Measurements from ENCODE around the gene BICC1. TPM values are rescaled to one million over a fixed set of nuclear protein-coding genes. Genes with fewer than 3 reads are reported as not detected.

Gene BICC1
- total and polyA plus RNA-seq, 2 donors (not counting 1 experiment from before 2014, with no cell fraction given), result 22.6 to 64.7 TPM

- TF ChIP-seq CTCF (conservative IDR thresholded peaks at IDR 0.05 in 1 of 2, IDR thresholded peaks at IDR 0.05 in 1 of 2; ENCODE audit: low read depth in 1 of 2, low read length in 2 of 2) (no peak), EZH2 (IDR thresholded peaks at IDR 0.05; ENCODE audit: low read length, missing control alignments) (no peak)
- Histone ChIP-seq H3K4me3 (replicated peaks in 1 of 4; ENCODE audit: control extremely low read depth in 1 of 4, insufficient read depth in 1 of 4, low read depth in 3 of 4, low read length in 4 of 4) (no peak overlapping the region), H4K20me1 (ENCODE audit: control insufficient read depth, extremely low read depth, insufficient read depth, low read length) (no peaks in the 10 kb centered on the region), H3K9ac (ENCODE audit: insufficient read depth, low read length) (no peak overlapping the region), H3K79me2 (ENCODE audit: control insufficient read depth, insufficient read depth, low read length) (no peaks in the 10 kb centered on the region), H3K4me2 (ENCODE audit: extremely low read depth, insufficient read depth, low read length) (no peak overlapping the region), H3K9me3 (ENCODE audit: control insufficient read depth, insufficient read depth, low read depth, low read length) (no peaks in the 10 kb centered on the region), H2AFZ (ENCODE audit: low read length) (no peak overlapping the region), H3K27me3 (ENCODE audit: control insufficient read depth, insufficient read depth, low read length) (no peaks in the 10 kb centered on the region), H3K4me1 (ENCODE audit: control insufficient read depth, extremely low read depth, insufficient read depth, low read length) (no peaks in the 10 kb centered on the region), H3K27ac (ENCODE audit: insufficient read depth, low read length) (no peak overlapping the region), H3K36me3 (ENCODE audit: control insufficient read depth, insufficient read depth, low read length) (no peaks in the 10 kb centered on the region)
- DNase-seq (ENCODE audit: low read depth in 2 of 2), result peak in 1 of 2 donors; percentile 61
Measured at GRCh38 chr10:58746474-58747185, 234.0 kb downstream of the BICC1 start.

DNA sequence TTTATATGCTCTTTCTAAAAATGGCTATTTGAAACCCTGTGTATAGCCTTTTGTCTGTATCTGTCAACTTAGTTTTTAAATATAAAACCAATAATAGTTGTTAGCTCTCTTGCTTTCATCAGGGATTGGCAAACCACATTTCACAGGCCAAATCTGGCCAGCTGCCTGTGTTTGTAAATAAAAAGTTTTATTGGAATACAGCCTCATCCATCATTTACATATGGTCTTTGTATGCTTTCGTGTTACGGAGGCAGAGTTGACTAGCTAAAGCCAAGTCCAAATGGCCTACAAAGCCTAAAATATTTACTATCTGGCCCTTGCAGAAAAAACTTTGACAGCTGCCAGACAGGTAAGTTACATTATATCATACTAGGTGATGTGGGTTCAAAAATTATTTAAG is 235.0 kb downstream of the BICC1 start:
- H2AFZ ChIP-seq (ENCODE audit: low read length), result no peak overlapping the region

GRCh38 chr10:58752665-58753064 is 240.0 kb downstream of the BICC1 start:
- H3K27ac ChIP-seq (ENCODE audit: insufficient read depth, low read length), result no peak overlapping the region
- no peak overlapping the region for H2AFZ ChIP-seq (ENCODE audit: low read length)
- H3K4me2 ChIP-seq (ENCODE audit: extremely low read depth, insufficient read depth, low read length), result no peak overlapping the region
- TF ChIP-seq CTCF (conservative IDR thresholded peaks at IDR 0.05 in 1 of 2, IDR thresholded peaks at IDR 0.05 in 1 of 2; ENCODE audit: low read depth in 1 of 2, low read length in 2 of 2), result no peak
- no peaks in the 10 kb centered on the region for H3K27me3 ChIP-seq (ENCODE audit: control insufficient read depth, insufficient read depth, low read length)
- H3K9ac ChIP-seq (ENCODE audit: insufficient read depth, low read length), result no peak overlapping the region
- H3K4me1 ChIP-seq (ENCODE audit: control insufficient read depth, extremely low read depth, insufficient read depth, low read length), result peaks cover 14% of the 10 kb centered on the region
- no peaks in the 10 kb centered on the region for H3K9me3 ChIP-seq (ENCODE audit: control insufficient read depth, insufficient read depth, low read depth, low read length)
- no peaks in the 10 kb centered on the region for H3K36me3 ChIP-seq (ENCODE audit: control insufficient read depth, insufficient read depth, low read length)
- H3K79me2 ChIP-seq (ENCODE audit: control insufficient read depth, insufficient read depth, low read length), result no peaks in the 10 kb centered on the region
- H4K20me1 ChIP-seq (ENCODE audit: control insufficient read depth, extremely low read depth, insufficient read depth, low read length), result no peaks in the 10 kb centered on the region
- H3K4me3 ChIP-seq (replicated peaks in 1 of 4; ENCODE audit: control extremely low read depth in 1 of 4, insufficient read depth in 1 of 4, low read depth in 3 of 4, low read length in 4 of 4), result no peak overlapping the region
- no peak for DNase-seq (ENCODE audit: low read depth in 2 of 2)

More for the DNA sequence above, 235.0 kb downstream of the BICC1 start:
- Histone ChIP-seq H4K20me1 (ENCODE audit: control insufficient read depth, extremely low read depth, insufficient read depth, low read length) (no peaks in the 10 kb centered on the region), H3K9ac (ENCODE audit: insufficient read depth, low read length) (no peak overlapping the region), H3K27me3 (ENCODE audit: control insufficient read depth, insufficient read depth, low read length) (no peaks in the 10 kb centered on the region), H3K4me1 (ENCODE audit: control insufficient read depth, extremely low read depth, insufficient read depth, low read length) (no peaks in the 10 kb centered on the region), H3K27ac (ENCODE audit: insufficient read depth, low read length) (no peak overlapping the region), H3K4me3 (replicated peaks in 1 of 4; ENCODE audit: control extremely low read depth in 1 of 4, insufficient read depth in 1 of 4, low read depth in 3 of 4, low read length in 4 of 4) (no peak overlapping the region), H3K36me3 (ENCODE audit: control insufficient read depth, insufficient read depth, low read length) (no peaks in the 10 kb centered on the region), H3K79me2 (ENCODE audit: control insufficient read depth, insufficient read depth, low read length) (no peaks in the 10 kb centered on the region), H3K4me2 (ENCODE audit: extremely low read depth, insufficient read depth, low read length) (no peak overlapping the region), H3K9me3 (ENCODE audit: control insufficient read depth, insufficient read depth, low read depth, low read length) (no peaks in the 10 kb centered on the region)
- TF ChIP-seq CTCF (conservative IDR thresholded peaks at IDR 0.05 in 1 of 2, IDR thresholded peaks at IDR 0.05 in 1 of 2; ENCODE audit: low read depth in 1 of 2, low read length in 2 of 2) (no peak), EZH2 (IDR thresholded peaks at IDR 0.05; ENCODE audit: low read length, missing control alignments) (no peak)
- DNase-seq (ENCODE audit: low read depth in 2 of 2), result peak in 1 of 2 donors; percentile 47
